Natural killer cell (primary cell): Measurements from ENCODE around the gene ARID5A. TPM values are rescaled to one million over a fixed set of nuclear protein-coding genes. Genes with fewer than 3 reads are reported as not detected.

ENCODE experiments used
- ATAC-seq, 3 donors: fragments of 150-1000 bp in 2 of 3; fragments of 200-7000 bp in 1 of 3; cut with Tn5 transposase; 1 replicate in 1 of 3; 2 replicates in 2 of 3; pipeline ENCODE4 v1.10.0; 2021; ENCODE audit warnings: mild to moderate bottlenecking in 2 of 3, moderate library complexity in 2 of 3
- DNase-seq, 2 donors: peaks; one replicate each; pipeline versions ENCODE4 v3.0.0 to v3.0.0-alpha.2; 2013 to 2021; ENCODE audit warnings: mixed read lengths in 1 of 2
- H3K27ac ChIP-seq: one replicate; pipeline ENCODE4 v1.5.1; 2013; ENCODE audit warnings: mild to moderate bottlenecking, low read length
- H3K27me3 ChIP-seq: one replicate; pipeline ENCODE4 v1.6.1; 2013; ENCODE audit warnings: low read length; ENCODE audit not compliant: control insufficient read depth, insufficient read depth
- H3K36me3 ChIP-seq: one replicate; pipeline ENCODE4 v1.6.1; 2013; ENCODE audit warnings: low read length; ENCODE audit not compliant: control insufficient read depth, insufficient read depth
- H3K4me1 ChIP-seq: one replicate; pipeline ENCODE4 v1.6.1; 2013; ENCODE audit warnings: low read length; ENCODE audit not compliant: control insufficient read depth, insufficient read depth
- H3K4me3 ChIP-seq: one replicate; pipeline ENCODE4 v1.5.1; 2013; ENCODE audit warnings: low read length
- H3K9me3 ChIP-seq: one replicate; pipeline ENCODE4 v1.6.1; 2013; ENCODE audit warnings: low read length; ENCODE audit not compliant: control insufficient read depth, insufficient read depth
- H3K27ac Mint-ChIP-seq, 2 donors: one replicate each; pipeline ENCODE4 v1.8.0; 2022; ENCODE audit warnings: mild to moderate bottlenecking in 2 of 2, mixed read lengths in 2 of 2, moderate library complexity in 1 of 2
- H3K27me3 Mint-ChIP-seq, 2 donors: one replicate each; pipeline ENCODE4 v1.8.0; 2022; ENCODE audit warnings: low read depth in 2 of 2, mixed read lengths in 2 of 2
- H3K36me3 Mint-ChIP-seq: one replicate; pipeline ENCODE4 v1.8.0; 2022; ENCODE audit warnings: mixed read lengths
- H3K4me1 Mint-ChIP-seq, 2 donors: one replicate each; pipeline ENCODE4 v1.8.0; 2022; ENCODE audit warnings: mixed read lengths in 2 of 2
- H3K4me3 Mint-ChIP-seq: one replicate; pipeline ENCODE4 v1.8.0; 2022; ENCODE audit warnings: mild to moderate bottlenecking, moderate library complexity, mixed read lengths
- H3K9me3 Mint-ChIP-seq, 2 donors: one replicate each; pipeline ENCODE4 v1.8.0; 2022; ENCODE audit warnings: mixed read lengths in 2 of 2
- CTCF ChIP-seq: fragments of 200-600 bp; IDR thresholded peaks from one replicate; pipeline ENCODE4 v1.8.0; 2022; ENCODE audit warnings: antibody characterized with exemption
- WGBS: methylation state at CpG from one replicate; pipeline ENCODE4 v1.1.7; 2013; ENCODE audit warnings: missing lambda C conversion rate; ENCODE audit not compliant: insufficient coverage; 5-methylcytosine and 5-hydroxymethylcytosine counted together
- intact Hi-C: fragments of 100-400 bp; cut with micrococcal nuclease; formaldehyde crosslinking; loops from one replicate; pipeline ENCODE4 v1.14.2; 2022
- total RNA-seq, 4 donors: library from RNA; stranded (reverse); fragments of 120-200 nt in 1 of 4; gene quantifications; one replicate each; pipeline versions ENCODE4 v1.2.3 to v1.2.4, GENCODE V29; 2013 to 2022

The ARID5A gene
- total RNA-seq, 3 donors from 2014 or later (not counting 1 experiment from before 2014, with no cell fraction given): 90.9 to 117 (median 114) TPM

- no peak for DNase-seq
- no peaks in the 10 kb centered on the region for H3K9me3 ChIP-seq
- 95% methylated on average over 8 of the region's 8 CpGs for WGBS
- peaks cover 2% of the 10 kb centered on the region for H3K27me3 ChIP-seq
- no peaks in the 10 kb centered on the region for H3K36me3 ChIP-seq
- peaks cover 15 to 19% of the 10 kb centered on the region in 2 donors for H3K27me3 Mint-ChIP-seq
- intact Hi-C loops: loop anchor here (5.0 to 10.0 kb wide), 2 partner anchors 239 to 481 kb away; partner anchors contain the start of genes CIAO1 and TMEM127
- TF ChIP-seq CTCF: no peak
- no peaks in the 10 kb centered on the region for H3K9me3 Mint-ChIP-seq
- H3K4me3 ChIP-seq: no peak overlapping the region
- H3K27ac ChIP-seq: no peak overlapping the region
- H3K36me3 Mint-ChIP-seq: no peaks in the 10 kb centered on the region
- peaks cover 31% of the 10 kb centered on the region for H3K4me1 ChIP-seq
- no peak overlapping the region for H3K4me3 Mint-ChIP-seq
- ATAC-seq: no peak
- no peak overlapping the region for H3K27ac Mint-ChIP-seq
- H3K4me1 Mint-ChIP-seq: peaks cover 24% of the 10 kb centered on the region in 2 donors
These were observed 30.3 kb upstream of the ARID5A start for GRCh38 chr2:96506016-96506906.

GRCh38 chr2:96506907-96507240 lies 29.7 kb upstream of the ARID5A start:
- no peak for TF ChIP-seq CTCF

GRCh38 chr2:96507957-96508520 lies 28.5 kb upstream of the ARID5A start:
- no peaks in the 10 kb centered on the region for H3K36me3 ChIP-seq
- no peaks in the 10 kb centered on the region for H3K9me3 Mint-ChIP-seq
- no peak overlapping the region for H3K4me3 ChIP-seq
- ATAC-seq (peak; percentile 94 to 97 (median 96)), DNase-seq (peak; percentile 90 to 92)
- H3K27ac Mint-ChIP-seq: no peak overlapping the region
- H3K27ac ChIP-seq: no peak overlapping the region
- H3K36me3 Mint-ChIP-seq: no peaks in the 10 kb centered on the region
- 11% methylated on average over 38 of the region's 38 CpGs for WGBS
- H3K9me3 ChIP-seq: no peaks in the 10 kb centered on the region
- H3K4me3 Mint-ChIP-seq: peak overlapping the region; percentile 73
- peaks cover 13 to 21% of the 10 kb centered on the region in 2 donors for H3K27me3 Mint-ChIP-seq
- intact Hi-C loops: loop anchor here (1.0 to 10.0 kb wide), 4 partner anchors 21 to 483 kb away; partner anchors contain the start of genes CIAO1 and TMEM127
- H3K4me1 ChIP-seq: peaks cover 23% of the 10 kb centered on the region
- H3K4me1 Mint-ChIP-seq: peaks cover 24% of the 10 kb centered on the region in 2 donors
- peak; percentile 98 for TF ChIP-seq CTCF
- H3K27me3 ChIP-seq: peaks cover 2% of the 10 kb centered on the region

More at GRCh38 chr2:96506907-96507240, 29.7 kb upstream of the ARID5A start:
- peaks cover 25% of the 10 kb centered on the region for H3K4me1 ChIP-seq
- Mint-ChIP-seq H3K27me3 (peaks cover 13 to 18% of the 10 kb centered on the region in 2 donors), H3K27ac (no peak overlapping the region), H3K9me3 (no peaks in the 10 kb centered on the region), H3K4me1 (peaks cover 24% of the 10 kb centered on the region in 2 donors), H3K4me3 (no peak overlapping the region), H3K36me3 (no peaks in the 10 kb centered on the region)
- ATAC-seq (no peak), DNase-seq (no peak)
- H3K27me3 ChIP-seq: peaks cover 2% of the 10 kb centered on the region
- H3K9me3 ChIP-seq: no peaks in the 10 kb centered on the region
- H3K36me3 ChIP-seq: no peaks in the 10 kb centered on the region
- 94% methylated on average over 7 of the region's 7 CpGs for WGBS
- H3K4me3 ChIP-seq: no peak overlapping the region
- intact Hi-C loops: loop anchor here (5.0 to 10.0 kb wide), 2 partner anchors 240 to 482 kb away; partner anchors contain the start of genes CIAO1 and TMEM127
- H3K27ac ChIP-seq: no peak overlapping the region
